GM13976 (cell line): ENCODE results near the gene PRPF40B.

ENCODE experiments used
- DNase-seq: peaks from one replicate; pipeline ENCODE4 v3.0.0; 2012; ENCODE audit warnings: low spot score
- in situ Hi-C: fragments of 300-500 bp; cut with MboI; formaldehyde crosslinking; loops from one replicate; pipeline ENCODE4 v1.12.0; 2022; ENCODE audit warnings: low sequenced_read_pairs, mixed read lengths, inconsistent platforms; ENCODE audit not compliant: unreplicated experiment
- TF ChIP-seq, protein P1 (sequence below): IDR thresholded peaks from 2 replicates; pipeline ENCODE4 v1.5.1; 2012; ENCODE audit warnings: borderline replicate concordance, mild to moderate bottlenecking; ENCODE audit not compliant: insufficient read depth; ENCODE audit errors: extremely low read depth, missing control alignments, control extremely low read depth

The PRPF40B gene

DNA sequence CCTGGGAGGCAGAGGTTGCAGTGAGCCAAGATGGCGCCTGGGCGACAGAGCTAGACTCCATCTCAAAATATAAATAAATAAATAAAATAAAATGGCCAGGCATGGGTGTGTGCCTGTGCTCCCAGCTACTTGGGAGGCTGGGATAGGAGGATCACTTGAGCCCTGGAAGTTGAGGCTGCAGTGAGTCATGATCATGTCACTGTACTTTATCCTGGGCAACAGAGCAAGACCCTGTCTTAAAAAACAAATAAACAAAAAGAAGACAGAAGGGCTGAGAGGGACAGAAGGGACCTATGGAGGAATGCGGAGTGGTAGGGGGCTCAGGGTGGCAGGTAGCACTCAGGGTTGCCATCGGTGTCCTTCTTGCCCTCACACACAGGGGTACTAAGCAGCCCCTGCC lies 40.8 kb downstream of the PRPF40B start:
- TF ChIP-seq, protein P1, sequence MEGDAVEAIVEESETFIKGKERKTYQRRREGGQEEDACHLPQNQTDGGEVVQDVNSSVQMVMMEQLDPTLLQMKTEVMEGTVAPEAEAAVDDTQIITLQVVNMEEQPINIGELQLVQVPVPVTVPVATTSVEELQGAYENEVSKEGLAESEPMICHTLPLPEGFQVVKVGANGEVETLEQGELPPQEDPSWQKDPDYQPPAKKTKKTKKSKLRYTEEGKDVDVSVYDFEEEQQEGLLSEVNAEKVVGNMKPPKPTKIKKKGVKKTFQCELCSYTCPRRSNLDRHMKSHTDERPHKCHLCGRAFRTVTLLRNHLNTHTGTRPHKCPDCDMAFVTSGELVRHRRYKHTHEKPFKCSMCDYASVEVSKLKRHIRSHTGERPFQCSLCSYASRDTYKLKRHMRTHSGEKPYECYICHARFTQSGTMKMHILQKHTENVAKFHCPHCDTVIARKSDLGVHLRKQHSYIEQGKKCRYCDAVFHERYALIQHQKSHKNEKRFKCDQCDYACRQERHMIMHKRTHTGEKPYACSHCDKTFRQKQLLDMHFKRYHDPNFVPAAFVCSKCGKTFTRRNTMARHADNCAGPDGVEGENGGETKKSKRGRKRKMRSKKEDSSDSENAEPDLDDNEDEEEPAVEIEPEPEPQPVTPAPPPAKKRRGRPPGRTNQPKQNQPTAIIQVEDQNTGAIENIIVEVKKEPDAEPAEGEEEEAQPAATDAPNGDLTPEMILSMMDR = no peak
- no peak for DNase-seq
- in situ Hi-C loops = no loop called here

DNA sequence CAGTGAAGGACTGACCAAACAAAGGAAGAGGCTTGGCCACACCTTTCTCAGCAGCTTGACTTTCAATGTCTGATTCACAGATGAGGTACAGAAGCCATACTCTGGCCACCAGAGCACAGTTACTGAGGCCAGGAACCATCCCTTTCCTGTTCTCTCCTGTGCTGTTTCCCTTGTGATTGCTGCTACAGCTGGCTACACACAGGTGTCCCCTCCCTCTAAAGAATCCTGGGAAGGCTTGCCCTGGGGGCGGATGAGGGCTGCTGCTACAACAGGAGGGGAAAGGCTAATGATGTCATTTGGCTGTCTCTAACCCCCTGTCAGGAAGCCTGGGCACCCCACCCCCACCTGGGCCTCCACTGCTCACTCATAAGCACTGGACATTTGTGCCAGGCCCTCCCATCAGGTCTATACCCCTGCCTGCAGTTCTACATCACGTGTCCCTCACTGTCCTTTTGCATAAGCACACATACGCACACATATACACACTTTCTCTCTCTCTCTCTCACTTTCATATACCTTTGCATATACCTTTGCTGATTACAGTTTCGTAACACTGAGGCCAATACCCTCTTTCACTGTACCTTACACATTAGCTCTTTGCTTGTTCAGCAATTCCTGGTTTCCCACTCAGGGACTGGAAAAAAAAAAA lies 41.4 kb downstream of the PRPF40B start:
- in situ Hi-C loops = no loop called here
- DNase-seq = no peak
- TF ChIP-seq, protein P1 = no peak

- DNase-seq = no peak
- TF ChIP-seq, protein P1 = no peak
- in situ Hi-C loops = no loop called here
These were observed 42.0 kb downstream of the PRPF40B start for GRCh38 chr12:49665384-49665783.

GRCh38 chr12:49666176-49666575 lies 42.8 kb downstream of the PRPF40B start:
- in situ Hi-C loops = no loop called here
- TF ChIP-seq, protein P1 = no peak

DNA sequence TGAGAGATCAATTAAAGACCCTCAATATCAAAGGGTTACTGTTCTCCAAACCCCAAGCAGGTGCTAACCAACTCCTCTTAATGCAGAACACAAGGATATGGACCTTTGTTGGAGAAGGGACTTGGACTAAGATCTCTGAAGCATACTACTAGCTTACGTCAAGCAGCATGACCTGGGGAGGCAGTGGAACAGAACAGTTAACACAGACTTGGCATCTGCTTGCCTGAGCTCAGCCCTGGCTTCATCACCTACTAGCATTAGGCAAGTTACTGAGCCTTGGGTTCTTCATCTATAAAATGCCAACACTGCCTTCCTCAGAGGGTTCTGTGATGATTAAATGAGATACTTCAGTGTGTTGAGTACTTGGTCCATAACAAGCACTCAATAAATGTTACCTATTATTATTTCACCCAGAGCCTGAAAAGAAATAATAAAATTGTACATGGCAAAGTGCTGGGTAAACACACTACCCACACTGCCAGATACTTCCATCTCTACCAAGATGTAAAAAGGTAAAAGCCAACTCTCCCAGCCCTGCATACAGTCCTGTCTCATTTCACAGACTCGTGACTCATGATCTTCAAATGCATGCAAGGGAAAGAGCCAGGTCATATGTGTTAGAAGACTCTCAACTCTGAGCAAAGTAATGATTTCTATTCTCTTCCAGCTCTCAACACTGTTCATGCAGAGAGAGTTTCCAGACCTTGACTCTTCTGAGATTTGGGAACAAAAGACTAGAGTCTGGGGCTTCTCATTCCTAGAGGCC lies 44.1 kb downstream of the PRPF40B start:
- in situ Hi-C loops = no loop called here

More at GRCh38 chr12:49666176-49666575, 42.8 kb downstream of the PRPF40B start:
- DNase-seq = no peak

DNA sequence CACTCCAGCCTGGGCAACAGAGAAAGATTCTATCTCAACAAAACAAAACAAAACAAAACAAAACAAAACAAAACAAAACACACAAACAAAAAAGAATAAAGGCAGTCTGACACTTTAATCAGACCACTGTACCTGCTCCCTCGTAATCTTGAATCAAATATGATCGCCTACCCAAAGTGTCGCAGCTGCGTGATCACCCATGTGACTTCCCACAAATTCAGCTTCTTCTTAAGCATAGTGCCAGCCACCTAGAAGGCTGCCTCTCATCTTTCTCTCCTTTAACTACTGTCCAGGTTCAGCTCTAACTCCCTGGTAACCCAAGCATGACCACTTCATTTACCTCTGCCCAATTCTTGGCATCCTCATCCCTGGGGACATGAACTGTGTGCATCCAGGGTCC lies 46.4 kb downstream of the PRPF40B start:
- DNase-seq = no peak
- in situ Hi-C loops = no loop called here
- TF ChIP-seq, protein P1 = no peak

More for the DNA sequence above, 44.1 kb downstream of the PRPF40B start:
- DNase-seq = no peak
- TF ChIP-seq, protein P1 = no peak
